Common myeloid progenitor, CD34-positive (primary cell): ENCODE measurements around the gene PTBP1.

Experiments
- CTCF ChIA-PET: fragments of 350-600 bp; sonication (Branson Sonifier 250); formaldehyde crosslinking; loops from one replicate; lab custom pipeline; 2021; ENCODE audit warnings: antibody characterized with exemption; lab: Charles Lee
- POLR2A ChIA-PET: fragments of 350-600 bp; sonication (Branson Sonifier 250); formaldehyde crosslinking; loops from one replicate; lab custom pipeline; 2021; ENCODE audit warnings: antibody characterized with exemption; lab: Charles Lee
- DNase-seq, 3 donors: peaks; one replicate each; pipeline versions ENCODE4 v3.0.0 to v3.0.0-alpha.2; 2013
- H3K27ac ChIP-seq, 2 experiments: 1 replicate in 1 of 2; 2 replicates in 1 of 2; pipeline ENCODE4 v1.7.0; 2013; ENCODE audit warnings: inconsistent platforms in 2 of 2, low read length in 2 of 2, mild to moderate bottlenecking in 2 of 2, low read depth in 1 of 2, moderate library complexity in 1 of 2; ENCODE audit not compliant: severe bottlenecking in 2 of 2, insufficient read depth in 1 of 2, poor library complexity in 1 of 2
- H3K27me3 ChIP-seq, 5 experiments: replicated peaks in 2 of 5; 1 replicate in 3 of 5; 2 replicates in 2 of 5; pipeline versions ENCODE4 v1.6.1 to v1.7.0; 2013; ENCODE audit warnings: low read length in 4 of 5, mild to moderate bottlenecking in 2 of 5, moderate library complexity in 2 of 5, inconsistent platforms in 1 of 5; ENCODE audit not compliant: insufficient read depth in 5 of 5, control insufficient read depth in 4 of 5
- H3K36me3 ChIP-seq, 4 experiments: 1 replicate in 2 of 4; 2 replicates in 2 of 4; pipeline versions ENCODE4 v1.6.1 to v1.7.0; 2013; ENCODE audit warnings: low read length in 3 of 4, control low read depth in 1 of 4, mild to moderate bottlenecking in 1 of 4; ENCODE audit not compliant: control insufficient read depth in 4 of 4, insufficient read depth in 4 of 4
- H3K4me1 ChIP-seq, 4 experiments: 1 replicate in 3 of 4; 2 replicates in 1 of 4; pipeline versions ENCODE4 v1.6.1 to v1.7.1; 2013; ENCODE audit warnings: low read length in 3 of 4, mild to moderate bottlenecking in 3 of 4, control low read depth in 1 of 4, inconsistent platforms in 1 of 4, moderate library complexity in 1 of 4; ENCODE audit not compliant: control insufficient read depth in 4 of 4, insufficient read depth in 4 of 4; ENCODE audit errors: control extremely low read depth in 1 of 4
- H3K4me3 ChIP-seq, 7 experiments: 1 replicate in 4 of 7; 2 replicates in 3 of 7; pipeline versions ENCODE4 v1.5.1 to v1.7.0; 2013; ENCODE audit warnings: mild to moderate bottlenecking in 7 of 7, low read length in 6 of 7, moderate library complexity in 6 of 7, inconsistent platforms in 2 of 7, low read depth in 2 of 7, control low read depth in 1 of 7; ENCODE audit not compliant: insufficient read depth in 4 of 7, control insufficient read depth in 1 of 7; ENCODE audit errors: extremely low read depth in 1 of 7
- H3K9me3 ChIP-seq, 5 experiments: 1 replicate in 4 of 5; 2 replicates in 1 of 5; pipeline versions ENCODE4 v1.6.1 to v1.7.1; 2013; ENCODE audit warnings: low read length in 4 of 5, mild to moderate bottlenecking in 2 of 5, inconsistent platforms in 1 of 5, low read depth in 1 of 5, moderate library complexity in 1 of 5; ENCODE audit not compliant: control insufficient read depth in 4 of 5, insufficient read depth in 2 of 5; ENCODE audit errors: control extremely low read depth in 1 of 5
- WGBS: methylation state at CpG from one replicate; pipeline ENCODE4 v1.1.5; 2013; ENCODE audit not compliant: insufficient coverage; 5-methylcytosine and 5-hydroxymethylcytosine counted together

Gene PTBP1

GRCh38 chr19:789701-790060, 7.6 kb upstream of the PTBP1 start:
- peak in 2 of 3 donors; percentile 62 to 77 for DNase-seq
- WGBS, result 45% methylated on average over 7 of the region's 9 CpGs
- ChIA-PET POLR2A (no interaction called here), CTCF (interaction anchor here (1.0 kb wide), 1 partner anchor 50 kb away, joined by 3 read pairs; no protein-coding TSS in a partner anchor)
- Histone ChIP-seq H3K27me3 (no peaks in the 10 kb centered on the region), H3K4me3 (peak overlapping the region in 5 of 7 experiments; percentile 6 to 62 (median 35)), H3K27ac (peak overlapping the region; percentile 68 to 75), H3K4me1 (peaks cover 0 to 24% (median 23%) of the 10 kb centered on the region in 4 experiments), H3K36me3 (no peaks in the 10 kb centered on the region), H3K9me3 (no peaks in the 10 kb centered on the region)

DNA sequence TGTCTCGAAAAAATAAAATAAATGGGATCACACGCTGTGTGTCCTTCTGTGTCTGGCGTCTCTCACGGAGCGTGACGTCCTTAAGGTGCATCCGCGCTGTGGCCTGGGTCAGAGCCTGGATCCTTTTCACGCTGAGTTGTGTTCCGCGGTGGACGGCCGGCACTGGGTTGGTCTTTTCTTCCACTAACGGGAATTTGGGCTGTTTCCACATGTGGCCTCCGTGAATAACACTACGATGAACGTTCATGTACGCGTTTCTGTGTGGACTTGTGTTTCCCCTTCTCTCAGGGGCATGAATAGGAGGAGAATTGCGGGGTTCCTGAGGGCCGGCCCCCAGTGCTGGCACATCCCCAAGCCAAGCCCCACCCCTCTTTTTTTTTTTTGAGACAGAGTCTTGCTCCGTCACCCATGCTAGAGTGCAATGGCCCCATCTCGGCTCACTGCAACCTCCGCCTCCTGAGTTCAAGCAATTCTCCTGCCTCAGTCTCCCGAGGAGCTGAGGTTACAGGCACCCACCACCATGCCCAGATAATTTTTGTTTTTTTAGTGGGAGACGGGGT, 6.2 kb upstream of the PTBP1 start:
- Histone ChIP-seq H3K27ac (peak overlapping the region in 1 of 2 experiments; percentile 66), H3K4me1 (peaks cover 0 to 25% (median 24%) of the 10 kb centered on the region in 4 experiments), H3K36me3 (no peaks in the 10 kb centered on the region), H3K4me3 (no peak overlapping the region), H3K9me3 (no peaks in the 10 kb centered on the region), H3K27me3 (no peaks in the 10 kb centered on the region)
- ChIA-PET POLR2A (no interaction called here), CTCF (interaction anchor here (0.6 to 0.7 kb wide), 2 partner anchors 48 to 706 kb away, joined by 3 read pairs; no protein-coding TSS in a partner anchor)
- WGBS, result 88% methylated on average over 23 of the region's 26 CpGs
- DNase-seq, result no peak

GRCh38 chr19:791567-792305, 5.5 kb upstream of the PTBP1 start:
- Histone ChIP-seq H3K4me1 (peaks cover 0 to 32% (median 28%) of the 10 kb centered on the region in 4 experiments), H3K27me3 (no peaks in the 10 kb centered on the region), H3K4me3 (no peak overlapping the region), H3K9me3 (no peaks in the 10 kb centered on the region), H3K36me3 (no peaks in the 10 kb centered on the region), H3K27ac (peak overlapping the region in 1 of 2 experiments; percentile 66)
- DNase-seq, result no peak
- CTCF ChIA-PET, result interaction anchor here (0.6 to 0.7 kb wide), 2 partner anchors 47 to 706 kb away, joined by 3 read pairs; no protein-coding TSS in a partner anchor
- 88% methylated on average over 3 of the region's 8 CpGs for WGBS
- POLR2A ChIA-PET, result no interaction called here

GRCh38 chr19:792306-792885, 4.9 kb upstream of the PTBP1 start:
- no peaks in the 10 kb centered on the region for H3K9me3 ChIP-seq
- H3K36me3 ChIP-seq, result no peaks in the 10 kb centered on the region
- whole genome bisulfite sequencing, result 93% methylated on average over 11 of the region's 16 CpGs
- CTCF ChIA-PET, result no interaction called here
- H3K27ac ChIP-seq, result peak overlapping the region in 1 of 2 experiments; percentile 66
- H3K4me3 ChIP-seq, result no peak overlapping the region
- H3K27me3 ChIP-seq, result no peaks in the 10 kb centered on the region
- POLR2A ChIA-PET, result no interaction called here
- DNase-seq, result no peak
- peaks cover 0 to 32% (median 28%) of the 10 kb centered on the region in 4 experiments for H3K4me1 ChIP-seq

DNA sequence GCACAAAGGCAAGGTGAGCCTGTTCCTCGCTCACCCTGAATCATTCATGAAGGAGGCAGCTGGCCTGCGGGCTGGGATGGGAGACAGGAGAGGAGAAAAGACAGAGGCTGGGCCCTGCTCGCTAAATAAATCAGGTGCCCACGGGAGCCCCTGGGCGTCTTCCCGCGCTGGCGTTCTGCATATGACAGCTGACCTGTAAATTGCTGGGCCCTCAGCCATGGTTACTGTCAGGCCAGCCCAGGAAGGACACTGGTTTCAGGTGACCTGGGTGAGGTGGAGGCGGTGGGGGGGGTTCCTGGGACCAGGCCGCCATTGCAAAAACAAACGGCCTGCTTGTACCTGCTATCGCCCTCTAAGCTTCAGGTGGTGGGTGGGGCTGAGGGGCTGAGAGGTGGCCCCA, 3.4 kb upstream of the PTBP1 start:
- H3K4me1 ChIP-seq, result peaks cover 0 to 32% (median 30%) of the 10 kb centered on the region in 4 experiments
- no peak overlapping the region for H3K4me3 ChIP-seq
- peaks cover 0 to 8% (median 0%) of the 10 kb centered on the region in 4 experiments for H3K36me3 ChIP-seq
- no peaks in the 10 kb centered on the region for H3K9me3 ChIP-seq
- 96% methylated on average over 11 of the region's 12 CpGs for WGBS
- DNase-seq, result no peak
- H3K27me3 ChIP-seq, result no peaks in the 10 kb centered on the region
- ChIA-PET CTCF (no interaction called here), POLR2A (no interaction called here)
- no peak overlapping the region for H3K27ac ChIP-seq

GRCh38 chr19:795073-795611, 2.1 kb upstream of the PTBP1 start:
- Histone ChIP-seq H3K4me3 (no peak overlapping the region), H3K27ac (no peak overlapping the region), H3K27me3 (no peaks in the 10 kb centered on the region), H3K9me3 (no peaks in the 10 kb centered on the region), H3K4me1 (peaks cover 0 to 35% (median 31%) of the 10 kb centered on the region in 4 experiments), H3K36me3 (peaks cover 0 to 20% (median 4%) of the 10 kb centered on the region in 4 experiments)
- POLR2A ChIA-PET, result no interaction called here
- CTCF ChIA-PET, result no interaction called here
- WGBS, result over 99% methylated on average over 25 of the region's 28 CpGs
- no peak for DNase-seq
